Stimulated activated naive B cell treated with anti-CD40 and anti-IgM and Interleukin-4, amounts not matched to agents 10 μg/mL and 1 μg/mL and 100 μg/mL, for 72 hours (primary cell): Measurements from ENCODE around the gene CBX1.
A peak's percentile ranks its signal among the peaks of the same experiment; 100 is the strongest.

Experiments used
- ATAC-seq, 2 donors: fragments of 150-1000 bp; cut with Tn5 transposase; replicated peaks; 2 replicates each; pipeline ENCODE4 v1.10.0; 2021; ENCODE audit warnings: moderate library complexity in 1 of 2
- DNase-seq: peaks from one replicate; pipeline ENCODE4 v3.0.0; 2021
- H3K27ac Mint-ChIP-seq: one replicate; pipeline ENCODE4 v1.8.0; 2022; ENCODE audit warnings: mild to moderate bottlenecking, mixed read lengths
- H3K27me3 Mint-ChIP-seq, 2 donors: one replicate each; pipeline ENCODE4 v1.8.0; 2022; ENCODE audit warnings: mixed read lengths in 2 of 2
- H3K36me3 Mint-ChIP-seq, 2 donors: one replicate each; pipeline ENCODE4 v1.8.0; 2022; ENCODE audit warnings: mixed read lengths in 2 of 2, mild to moderate bottlenecking in 1 of 2
- H3K4me1 Mint-ChIP-seq, 2 donors: one replicate each; pipeline ENCODE4 v1.8.0; 2022; ENCODE audit warnings: mixed read lengths in 2 of 2, mild to moderate bottlenecking in 1 of 2
- H3K4me3 Mint-ChIP-seq, 2 donors: one replicate each; pipeline ENCODE4 v1.8.0; 2022; ENCODE audit warnings: mild to moderate bottlenecking in 2 of 2, mixed read lengths in 2 of 2, moderate library complexity in 1 of 2
- H3K9me3 Mint-ChIP-seq, 2 donors: one replicate each; pipeline ENCODE4 v1.8.0; 2022; ENCODE audit warnings: mixed read lengths in 2 of 2, mild to moderate bottlenecking in 1 of 2

CBX1 gene

GRCh38 chr17:48131216-48131824, 30.0 kb upstream of the CBX1 start:
- Mint-ChIP-seq H3K27ac (no peak overlapping the region), H3K36me3 (peaks cover 6 to 20% of the 10 kb centered on the region in 2 donors), H3K27me3 (no peaks in the 10 kb centered on the region), H3K4me1 (peaks cover 0 to 8% of the 10 kb centered on the region in 2 donors), H3K9me3 (no peaks in the 10 kb centered on the region), H3K4me3 (no peak overlapping the region)
- ATAC-seq: peak; percentile 78 to 79
- peak; percentile 41 for DNase-seq

GRCh38 chr17:48129981-48130380, 28.7 kb upstream of the CBX1 start:
- DNase-seq: no peak

GRCh38 chr17:48128400-48128799, 27.1 kb upstream of the CBX1 start:
- ATAC-seq (no peak), DNase-seq (no peak)
- Mint-ChIP-seq H3K27ac (no peak overlapping the region), H3K9me3 (no peaks in the 10 kb centered on the region), H3K27me3 (no peaks in the 10 kb centered on the region), H3K36me3 (peaks cover 11 to 41% of the 10 kb centered on the region in 2 donors), H3K4me1 (peaks cover under 1 to 14% of the 10 kb centered on the region in 2 donors), H3K4me3 (no peak overlapping the region)

More at GRCh38 chr17:48129981-48130380, 28.7 kb upstream of the CBX1 start:
- H3K36me3 Mint-ChIP-seq: peaks cover 8 to 32% of the 10 kb centered on the region in 2 donors
- H3K9me3 Mint-ChIP-seq: no peaks in the 10 kb centered on the region
- H3K27ac Mint-ChIP-seq: no peak overlapping the region
- H3K4me3 Mint-ChIP-seq: no peak overlapping the region
- no peak for ATAC-seq
- no peaks in the 10 kb centered on the region for H3K27me3 Mint-ChIP-seq
- H3K4me1 Mint-ChIP-seq: peaks cover 0 to 14% of the 10 kb centered on the region in 2 donors

GRCh38 chr17:48127371-48128051, 26.2 kb upstream of the CBX1 start:
- DNase-seq: no peak

GRCh38 chr17:48126532-48126850, 25.2 kb upstream of the CBX1 start:
- ATAC-seq: no peak
- Mint-ChIP-seq H3K9me3 (no peaks in the 10 kb centered on the region), H3K36me3 (peaks cover 18 to 51% of the 10 kb centered on the region in 2 donors), H3K4me3 (no peak overlapping the region), H3K27me3 (no peaks in the 10 kb centered on the region), H3K27ac (peak overlapping the region; percentile 62), H3K4me1 (peaks cover 15 to 16% of the 10 kb centered on the region in 2 donors)
- DNase-seq: no peak

More at GRCh38 chr17:48127371-48128051, 26.2 kb upstream of the CBX1 start:
- Mint-ChIP-seq H3K4me3 (no peak overlapping the region), H3K27ac (peak overlapping the region; percentile 83), H3K9me3 (no peaks in the 10 kb centered on the region), H3K36me3 (peaks cover 16 to 47% of the 10 kb centered on the region in 2 donors), H3K27me3 (no peaks in the 10 kb centered on the region), H3K4me1 (peaks cover 8 to 14% of the 10 kb centered on the region in 2 donors)
- peak; percentile 19 to 40 for ATAC-seq

- H3K27me3 Mint-ChIP-seq: no peaks in the 10 kb centered on the region
- ATAC-seq (no peak), DNase-seq (no peak)
- H3K4me3 Mint-ChIP-seq: no peak overlapping the region
- peaks cover 24 to 51% of the 10 kb centered on the region in 2 donors for H3K36me3 Mint-ChIP-seq
- peak overlapping the region; percentile 62 for H3K27ac Mint-ChIP-seq
- H3K9me3 Mint-ChIP-seq: no peaks in the 10 kb centered on the region
- H3K4me1 Mint-ChIP-seq: peaks cover 13 to 21% of the 10 kb centered on the region in 2 donors
These were observed 24.7 kb upstream of the CBX1 start for GRCh38 chr17:48125829-48126531.

- Mint-ChIP-seq H3K4me1 (peaks cover 12 to 27% of the 10 kb centered on the region in 2 donors), H3K27ac (no peak overlapping the region), H3K9me3 (no peaks in the 10 kb centered on the region), H3K4me3 (no peak overlapping the region), H3K27me3 (no peaks in the 10 kb centered on the region), H3K36me3 (peaks cover 32 to 57% of the 10 kb centered on the region in 2 donors)
- ATAC-seq (no peak), DNase-seq (no peak)
These were observed 22.6 kb upstream of the CBX1 start for GRCh38 chr17:48123776-48124388.

- Mint-ChIP-seq H3K27me3 (no peaks in the 10 kb centered on the region), H3K4me1 (peaks cover 15 to 27% of the 10 kb centered on the region in 2 donors), H3K9me3 (no peaks in the 10 kb centered on the region), H3K36me3 (peaks cover 37 to 62% of the 10 kb centered on the region in 2 donors), H3K27ac (no peak overlapping the region), H3K4me3 (no peak overlapping the region)
- no peak for DNase-seq
- ATAC-seq: no peak
These were observed 21.8 kb upstream of the CBX1 start for GRCh38 chr17:48123111-48123510.

GRCh38 chr17:48122665-48123045, 21.4 kb upstream of the CBX1 start:
- peak overlapping the region; percentile 71 for H3K27ac Mint-ChIP-seq
- DNase-seq: no peak
- H3K36me3 Mint-ChIP-seq: peaks cover 37 to 64% of the 10 kb centered on the region in 2 donors

GRCh38 chr17:48121923-48122664, 20.8 kb upstream of the CBX1 start:
- DNase-seq: no peak
- Mint-ChIP-seq H3K36me3 (peaks cover 39 to 63% of the 10 kb centered on the region in 2 donors), H3K27ac (peak overlapping the region; percentile 71), H3K9me3 (no peaks in the 10 kb centered on the region), H3K4me1 (peaks cover 12 to 27% of the 10 kb centered on the region in 2 donors), H3K4me3 (no peak overlapping the region), H3K27me3 (no peaks in the 10 kb centered on the region)
- ATAC-seq: no peak

More at GRCh38 chr17:48122665-48123045, 21.4 kb upstream of the CBX1 start:
- Mint-ChIP-seq H3K27me3 (no peaks in the 10 kb centered on the region), H3K4me3 (no peak overlapping the region), H3K4me1 (peaks cover 15 to 27% of the 10 kb centered on the region in 2 donors), H3K9me3 (no peaks in the 10 kb centered on the region)
- ATAC-seq: no peak

GRCh38 chr17:48113201-48113676, 12.0 kb upstream of the CBX1 start:
- peak overlapping the region; percentile 95 for H3K27ac Mint-ChIP-seq
- H3K4me3 Mint-ChIP-seq: peak overlapping the region; percentile 73 to 91
- DNase-seq (no peak), ATAC-seq (peak; percentile 18 to 21)
- peaks cover 0 to 3% of the 10 kb centered on the region in 2 donors for H3K9me3 Mint-ChIP-seq
- H3K36me3 Mint-ChIP-seq: peaks cover 47 to 51% of the 10 kb centered on the region in 2 donors
- H3K27me3 Mint-ChIP-seq: no peaks in the 10 kb centered on the region
- peaks cover 24 to 56% of the 10 kb centered on the region in 2 donors for H3K4me1 Mint-ChIP-seq

- H3K4me3 Mint-ChIP-seq: peak overlapping the region; percentile 73 to 91
- H3K36me3 Mint-ChIP-seq: peaks cover 49 to 52% of the 10 kb centered on the region in 2 donors
- peaks cover 0 to 3% of the 10 kb centered on the region in 2 donors for H3K9me3 Mint-ChIP-seq
These were observed 10.6 kb upstream of the CBX1 start for GRCh38 chr17:48111937-48112241.

GRCh38 chr17:48110761-48111160, 9.5 kb upstream of the CBX1 start:
- peaks cover 30 to 60% of the 10 kb centered on the region in 2 donors for H3K4me1 Mint-ChIP-seq
- ATAC-seq: no peak
- H3K27me3 Mint-ChIP-seq: no peaks in the 10 kb centered on the region
- no peak for DNase-seq
- peaks cover 46 to 50% of the 10 kb centered on the region in 2 donors for H3K36me3 Mint-ChIP-seq
- H3K27ac Mint-ChIP-seq: peak overlapping the region; percentile 95
- H3K4me3 Mint-ChIP-seq: peak overlapping the region; percentile 73 to 91
- peaks cover 0 to 3% of the 10 kb centered on the region in 2 donors for H3K9me3 Mint-ChIP-seq

More at GRCh38 chr17:48111937-48112241, 10.6 kb upstream of the CBX1 start:
- Mint-ChIP-seq H3K27me3 (no peaks in the 10 kb centered on the region), H3K27ac (peak overlapping the region; percentile 95), H3K4me1 (peaks cover 27 to 58% of the 10 kb centered on the region in 2 donors)
- ATAC-seq (no peak), DNase-seq (no peak)
